SK-N-SH treated with all-trans-retinoic acid at 6 μM for 48 hours (cell line): ENCODE measurements around the gene HADH.

Experiments
- BACH2 ChIP-seq: fragments of 250-450 bp; sonication (Bioruptor Pico); IDR thresholded peaks from 2 replicates; pipeline ENCODE4 v1.9.0; 2021; ENCODE audit warnings: mild to moderate bottlenecking, borderline replicate concordance
- RARB ChIP-seq: fragments of 250-450 bp; sonication (Bioruptor Pico); IDR thresholded peaks from 2 replicates; pipeline ENCODE4 v1.8.0; 2021; ENCODE audit warnings: mild to moderate bottlenecking, moderate library complexity
- TCF4 ChIP-seq: fragments of 250-450 bp; sonication (Bioruptor Pico); IDR thresholded peaks from 2 replicates; pipeline ENCODE4 v1.8.0; 2021; ENCODE audit warnings: mild to moderate bottlenecking, moderate library complexity, borderline replicate concordance
- ZFP3 ChIP-seq: fragments of 250-450 bp; sonication (Bioruptor Pico); IDR thresholded peaks from 2 replicates; pipeline ENCODE4 v1.5.0; 2020; ENCODE audit warnings: mild to moderate bottlenecking, moderate library complexity
- ZNF70 ChIP-seq: fragments of 450-650 bp; formaldehyde crosslinking; IDR thresholded peaks from 2 replicates; pipeline ENCODE4 v1.5.0; 2020; ENCODE audit warnings: mild to moderate bottlenecking, moderate library complexity
- ZNF8 ChIP-seq: fragments of 450-650 bp; formaldehyde crosslinking; IDR thresholded peaks from 2 replicates; pipeline ENCODE4 v1.5.0; 2020; ENCODE audit warnings: mild to moderate bottlenecking, moderate library complexity

- no peak for TF ChIP-seq ZNF8 (CRISPR knock-in tag)
- no peak for TF ChIP-seq ZNF70 (CRISPR knock-in tag)
- TF ChIP-seq TCF4 (CRISPR knock-in tag) = no peak
- TF ChIP-seq ZFP3 (CRISPR knock-in tag) = no peak
- no peak for TF ChIP-seq BACH2 (CRISPR knock-in tag)
- no peak for TF ChIP-seq RARB (CRISPR knock-in tag)
These were observed 28.6 kb downstream of the HADH start for GRCh38 chr4:108018040-108018883.
